Stomach (tissue), 4 donors: Measurements from ENCODE around the gene PLEKHA6.

Source experiments
- CTCF ChIP-seq, 7 experiments: fragments of 450-650 bp in 4 of 7; fragments of 200-600 bp in 3 of 7; sonication (generic) in 3 of 7; IDR thresholded peaks; one replicate each; pipeline ENCODE4 v1.5.1; 2016 to 2019; ENCODE audit warnings: antibody characterized with exemption in 7 of 7, control low read depth in 2 of 7, mild to moderate bottlenecking in 1 of 7
- POLR2A ChIP-seq, 4 donors: fragments of 450-650 bp; IDR thresholded peaks; one replicate each; pipeline ENCODE4 v1.6.1; 2016; ENCODE audit warnings: antibody characterized with exemption in 4 of 4, control low read depth in 2 of 4, mild to moderate bottlenecking in 1 of 4, moderate library complexity in 1 of 4

- TF ChIP-seq POLR2A (IDR thresholded peaks at IDR 0.05) = no peak
- TF ChIP-seq CTCF (IDR thresholded peaks at IDR 0.05) = no peak
Measured at GRCh38 chr1:204349602-204350001, 10.1 kb downstream of the PLEKHA6 start.
